HG03175 (cell line): ENCODE measurements around the gene CSNK1A1.
"Not testable (repeated sequence)": the region's sequence is repeated elsewhere in the genome, so short reads cannot be mapped to it uniquely, and the experiment has no call there.

Experiments used
- ATAC-seq: cut with Tn5 transposase; IDR thresholded peaks from one replicate; pipeline ENCODE4 v1.9.1; 2021; ENCODE audit warnings: mild to moderate bottlenecking, moderate library complexity; ENCODE audit not compliant: unreplicated experiment

CSNK1A1 gene

DNA sequence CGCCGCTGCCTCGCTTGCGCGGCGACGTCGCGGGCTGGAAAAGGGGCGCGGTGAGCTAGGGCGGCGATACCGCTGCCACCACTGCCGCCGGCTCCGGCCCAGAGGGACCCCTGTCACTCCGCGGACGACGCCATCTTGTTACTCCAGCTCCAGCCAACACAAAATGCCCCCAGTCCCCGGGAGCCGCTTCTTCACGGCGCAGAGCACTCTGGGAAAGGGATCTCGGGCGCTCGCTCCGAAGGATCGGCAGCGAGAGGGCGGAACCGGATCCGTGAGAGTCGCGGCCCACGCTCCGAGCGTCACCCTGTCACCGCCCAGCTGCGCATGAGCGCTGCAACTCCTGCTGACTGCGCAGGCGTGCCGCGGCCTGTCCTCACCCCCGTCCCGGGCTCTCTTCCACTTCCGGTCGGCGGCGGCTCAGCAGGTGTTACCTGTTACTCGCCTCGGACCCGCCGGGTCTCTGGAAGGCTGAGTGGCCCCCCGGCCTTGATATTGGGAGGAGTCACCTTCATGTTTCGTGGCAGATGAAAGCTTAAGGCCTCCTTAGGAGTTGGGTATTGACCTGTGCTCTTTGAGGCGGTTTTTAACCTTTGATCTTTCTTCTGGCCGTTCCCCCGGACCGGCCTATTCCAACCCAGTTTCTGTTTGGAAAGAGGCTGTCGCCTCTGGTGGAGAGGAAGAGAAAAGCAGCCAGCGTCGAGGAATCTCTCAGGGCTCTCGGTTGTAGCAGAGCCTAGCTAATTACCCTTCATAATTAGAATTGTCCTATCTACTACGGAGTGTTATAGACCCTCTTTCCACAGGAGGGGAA lies at the start of gene CSNK1A1:
TSS of gene CSNK1A1 (minus strand) at position 213 of the 811 bp plus-strand sequence. CDS start 475 bp downstream, outside the sequence.
- peak; percentile 90 for ATAC-seq

DNA sequence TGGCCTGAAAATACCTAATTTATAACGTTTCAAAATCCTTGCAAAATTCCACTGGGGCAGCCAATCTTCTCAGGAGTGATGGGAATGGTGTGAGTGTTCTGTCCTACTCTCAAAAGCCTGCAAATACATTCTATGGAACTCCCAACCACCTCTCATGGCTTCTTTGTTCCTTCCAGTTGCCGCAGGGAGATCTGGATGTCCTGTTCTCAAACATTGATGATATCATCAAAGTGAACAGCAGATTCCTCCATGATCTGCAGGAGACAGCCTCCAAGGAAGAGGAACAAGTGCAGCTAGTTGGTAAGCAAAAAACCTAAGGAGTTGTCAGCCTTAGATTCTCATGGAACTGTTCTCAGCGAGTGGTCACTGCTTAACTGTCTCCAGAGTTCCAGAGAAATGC lies 49.7 kb upstream of the CSNK1A1 start:
- ATAC-seq = no peak

DNA sequence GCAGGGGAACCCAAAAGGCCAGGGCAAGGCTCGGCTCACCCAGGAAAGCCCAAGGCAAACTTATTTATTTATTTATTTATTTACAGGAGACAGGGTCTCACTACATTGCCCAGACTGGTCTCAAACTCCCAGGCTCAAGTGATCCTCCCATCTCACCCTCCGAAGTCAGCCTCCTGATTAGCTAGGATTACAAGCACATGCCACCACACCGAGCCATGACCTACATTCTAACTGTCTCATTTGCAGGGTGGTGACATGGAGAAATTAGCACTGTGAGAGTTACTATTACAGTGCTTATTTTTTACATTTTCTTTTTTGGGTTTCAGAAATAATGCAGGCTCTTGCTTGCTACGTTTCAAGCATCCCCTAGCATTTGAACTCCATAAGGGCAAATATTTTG lies 48.1 kb upstream of the CSNK1A1 start:
- ATAC-seq = no peak

DNA sequence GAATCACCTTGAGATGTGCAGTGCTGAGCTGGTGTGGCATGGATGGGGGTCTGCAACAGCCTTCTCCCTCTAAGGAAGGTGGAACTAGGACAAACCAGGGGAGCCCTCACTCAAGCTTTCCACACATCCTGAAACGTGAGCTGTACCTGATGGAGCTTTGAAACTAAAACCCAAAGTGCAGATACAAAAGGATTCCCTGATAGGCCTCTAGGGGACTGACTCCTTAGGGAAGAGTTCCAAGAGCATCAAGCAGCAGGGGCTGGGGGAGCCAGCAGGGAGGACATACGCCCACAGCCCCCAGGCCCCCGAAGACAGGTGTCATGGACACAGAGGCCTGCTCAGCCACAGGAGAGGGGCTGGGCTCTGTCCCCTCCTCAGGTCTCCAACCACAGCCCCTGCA lies 47.7 kb upstream of the CSNK1A1 start:
- no peak for ATAC-seq

DNA sequence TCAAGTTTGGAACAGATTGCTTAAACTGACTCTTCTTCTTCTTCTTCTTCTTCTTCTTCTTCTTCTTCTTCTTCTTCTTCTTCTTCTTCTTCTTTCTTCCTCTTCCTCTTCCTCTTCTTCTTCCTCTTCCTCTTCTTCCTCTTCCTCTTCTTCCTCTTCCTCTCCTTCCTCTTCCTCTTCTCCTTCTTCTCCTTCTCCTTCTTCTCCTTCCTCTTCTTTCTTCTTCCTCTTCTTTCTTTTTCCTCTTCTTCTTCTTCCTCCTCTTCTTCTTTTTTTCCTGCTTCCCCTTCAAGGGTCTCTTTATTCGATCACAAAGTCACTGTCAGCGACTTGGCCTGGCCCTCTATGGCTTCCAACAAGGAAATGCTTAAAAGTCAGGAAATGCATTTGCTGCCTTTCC lies 47.0 kb upstream of the CSNK1A1 start:
- not testable (repeated sequence) for ATAC-seq

DNA sequence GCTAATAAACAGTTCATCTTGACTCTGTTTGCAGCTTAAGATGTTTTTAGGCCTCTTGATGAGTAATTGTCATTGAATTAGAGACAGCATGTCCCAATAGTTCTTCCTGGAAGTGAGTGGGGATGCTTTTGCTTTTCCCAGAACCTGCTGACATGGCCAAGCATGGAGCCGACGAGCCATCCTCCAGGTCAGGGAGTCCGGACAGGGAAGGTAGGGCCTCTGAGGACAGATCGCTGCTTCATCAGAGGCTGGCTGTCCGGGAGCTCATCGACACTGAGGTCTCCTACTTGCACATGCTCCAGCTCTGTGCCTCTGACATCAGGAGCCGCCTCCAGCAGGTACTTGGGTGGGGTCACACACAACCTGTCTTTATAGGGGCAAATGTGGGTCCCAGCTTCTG lies 46.4 kb upstream of the CSNK1A1 start:
- no peak for ATAC-seq

DNA sequence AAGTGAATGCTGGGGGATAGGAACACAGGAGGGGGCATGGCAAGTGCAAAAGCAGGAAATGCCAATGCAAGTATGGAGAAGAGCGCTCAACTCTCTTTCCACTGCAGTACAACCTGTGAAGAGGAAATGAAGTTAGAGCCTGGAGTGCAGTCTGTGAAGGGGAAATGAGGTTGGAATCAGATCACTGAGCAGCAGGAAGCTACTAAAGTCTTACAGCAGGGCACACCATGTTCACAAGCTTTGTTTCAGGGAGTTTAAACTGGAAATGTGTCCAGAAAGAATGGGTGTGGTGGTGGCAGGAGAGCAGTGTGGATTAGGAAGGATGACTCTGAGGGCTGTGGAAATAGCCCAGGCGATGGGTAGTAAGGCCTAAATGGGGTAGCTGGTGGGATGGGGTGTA lies 45.5 kb upstream of the CSNK1A1 start:
- ATAC-seq = no peak

DNA sequence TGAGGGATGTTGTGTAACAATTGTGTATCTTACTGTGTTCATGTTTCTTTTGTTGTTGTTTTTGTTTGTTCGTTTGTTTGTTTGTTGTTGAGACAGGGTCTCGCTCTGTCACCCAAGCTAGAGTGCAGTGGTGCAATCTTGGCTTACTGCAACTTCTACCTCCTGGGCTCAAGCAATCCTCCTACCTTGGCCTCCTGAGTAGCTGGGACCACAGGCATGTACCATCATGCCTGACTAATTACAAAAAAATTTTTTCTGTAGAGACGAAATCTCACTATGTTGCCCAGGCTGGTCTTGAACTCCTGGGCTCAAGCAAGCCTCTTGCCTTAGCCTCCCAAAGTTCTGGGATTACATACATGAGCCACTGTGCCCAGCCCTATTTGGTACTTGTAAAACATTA lies 43.9 kb upstream of the CSNK1A1 start:
- ATAC-seq = not testable (repeated sequence)

DNA sequence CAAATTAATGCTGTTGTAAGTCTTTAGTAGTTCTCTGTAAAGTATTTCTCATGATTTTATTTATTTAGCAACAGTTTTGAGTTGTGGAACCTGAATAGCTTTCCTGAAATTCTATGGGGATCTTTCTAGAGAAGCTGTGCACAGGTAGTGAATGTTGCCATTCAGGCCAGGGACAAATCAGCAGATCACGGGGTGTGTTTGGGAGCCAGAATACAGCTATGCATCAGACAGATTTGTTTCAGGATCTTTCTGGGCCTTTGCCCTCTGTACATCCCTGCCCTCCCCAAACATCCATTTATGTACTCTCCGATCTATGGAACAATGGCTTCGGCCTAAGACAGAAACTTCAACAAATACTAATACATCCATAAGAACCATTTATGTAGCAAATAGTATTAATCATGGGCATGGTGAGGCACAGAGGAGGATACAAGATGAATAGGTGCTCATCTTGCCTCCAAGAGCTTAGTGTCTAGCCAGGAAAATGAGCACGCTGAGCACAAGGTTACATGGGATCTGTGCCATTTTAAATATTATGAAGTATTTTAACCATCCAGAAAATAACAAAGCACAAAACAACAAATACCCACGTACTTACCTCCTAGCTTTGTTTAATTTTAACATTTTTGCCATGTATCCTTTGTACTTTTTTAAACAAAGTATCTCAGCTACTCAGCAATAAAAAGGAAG lies 43.1 kb upstream of the CSNK1A1 start:
- no peak for ATAC-seq

DNA sequence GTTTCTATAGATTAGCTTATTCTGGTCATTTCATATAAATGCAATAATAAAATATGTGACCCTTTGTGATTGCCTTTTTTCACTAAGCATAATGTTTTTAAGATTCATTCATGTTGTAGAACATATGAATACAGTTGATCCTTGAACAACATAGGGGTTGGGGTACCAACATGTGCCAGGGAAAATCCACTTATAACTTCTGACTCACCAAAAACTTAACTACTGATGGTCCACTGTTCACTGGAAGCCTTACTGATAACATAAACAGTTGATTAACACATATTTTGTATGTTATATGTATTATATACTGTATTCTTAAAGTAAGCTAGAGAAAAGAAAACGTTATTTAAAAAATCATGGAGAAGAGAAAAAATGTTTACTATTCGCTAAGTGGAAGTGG lies 42.1 kb upstream of the CSNK1A1 start:
- no peak for ATAC-seq

DNA sequence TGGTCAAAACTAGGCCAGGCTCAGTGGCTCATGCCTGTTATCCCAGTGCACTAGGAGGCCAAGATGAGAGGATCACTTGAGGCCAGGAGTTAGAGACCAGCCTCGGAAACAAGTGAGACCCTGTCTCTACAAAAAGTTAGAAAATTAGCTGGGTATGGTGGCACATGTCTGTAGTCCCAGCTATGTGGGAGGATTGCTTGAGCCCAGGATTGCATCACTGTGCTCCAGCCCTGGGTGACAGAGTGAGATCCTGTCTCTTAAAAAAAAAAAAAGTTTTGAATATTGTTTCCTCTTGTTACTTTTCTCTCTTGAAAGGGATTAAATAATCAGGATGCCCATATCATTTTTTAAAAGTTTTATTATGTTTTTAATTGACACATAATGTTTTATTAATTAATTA lies 37.7 kb upstream of the CSNK1A1 start:
- no peak for ATAC-seq

DNA sequence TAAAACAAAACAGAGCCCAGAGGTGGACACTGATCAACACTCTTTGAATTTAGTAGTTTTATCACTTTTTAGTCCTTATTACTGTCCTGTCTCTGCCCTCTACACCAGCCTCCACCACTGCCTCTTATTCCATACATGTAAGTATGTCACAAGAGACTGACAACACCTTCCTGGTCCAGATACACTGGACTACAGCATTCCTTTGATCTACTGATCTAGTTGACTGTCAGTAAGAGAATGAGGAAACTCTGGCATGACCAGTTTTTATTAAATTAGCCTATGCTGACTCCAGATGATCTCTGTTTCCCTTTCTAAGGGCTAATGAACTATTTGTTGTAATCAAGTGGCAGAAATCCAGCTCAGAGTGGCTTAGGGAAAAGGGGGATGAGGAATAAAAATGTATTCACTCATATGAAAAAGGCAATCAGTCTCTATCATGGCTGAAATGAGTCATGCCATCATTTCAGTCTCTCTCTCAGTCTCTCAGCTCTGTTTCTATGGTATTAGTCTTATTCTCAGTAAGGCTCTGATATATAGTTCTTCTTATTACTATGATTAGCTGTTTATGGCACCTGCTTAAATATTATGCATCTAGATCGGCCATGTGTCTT lies 35.6 kb upstream of the CSNK1A1 start:
- no peak for ATAC-seq

DNA sequence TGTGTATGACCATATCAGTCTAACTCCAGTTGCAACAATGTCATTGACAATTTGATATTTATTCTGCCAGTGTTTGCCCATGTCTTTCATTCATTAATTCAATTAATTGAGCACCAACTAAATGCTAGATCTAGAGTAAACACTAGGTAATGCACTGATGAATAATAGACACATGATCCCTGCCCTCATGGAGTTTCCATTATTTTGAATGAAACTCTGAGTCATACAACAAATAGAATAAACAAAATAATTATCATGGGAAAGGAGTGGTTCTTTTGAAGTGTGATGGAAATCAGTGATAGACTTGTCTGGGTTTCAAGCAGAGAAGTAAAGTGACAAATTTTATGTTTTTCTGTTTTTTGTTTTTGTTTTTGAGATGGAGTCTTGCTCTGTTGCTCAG lies 34.7 kb upstream of the CSNK1A1 start:
- no peak for ATAC-seq

DNA sequence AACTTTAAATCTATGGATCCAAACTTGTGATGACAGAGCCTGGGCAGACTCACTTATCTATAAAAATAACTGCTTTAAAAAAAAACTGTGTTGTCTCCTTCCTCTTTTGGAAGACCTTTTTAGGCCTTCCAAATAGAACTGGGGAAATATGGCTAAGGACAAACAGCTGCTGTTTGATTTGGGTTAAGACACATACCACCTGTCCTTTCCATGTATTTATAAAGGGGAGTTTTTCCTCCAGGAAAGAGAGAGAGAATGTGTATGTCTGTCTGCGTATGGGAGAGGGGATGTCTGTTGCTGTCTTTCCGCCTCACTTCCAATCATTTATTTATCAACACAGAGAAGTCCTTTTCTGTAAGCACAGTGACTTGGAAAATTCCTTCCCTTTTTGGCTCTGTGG lies 32.9 kb upstream of the CSNK1A1 start:
- ATAC-seq = no peak

DNA sequence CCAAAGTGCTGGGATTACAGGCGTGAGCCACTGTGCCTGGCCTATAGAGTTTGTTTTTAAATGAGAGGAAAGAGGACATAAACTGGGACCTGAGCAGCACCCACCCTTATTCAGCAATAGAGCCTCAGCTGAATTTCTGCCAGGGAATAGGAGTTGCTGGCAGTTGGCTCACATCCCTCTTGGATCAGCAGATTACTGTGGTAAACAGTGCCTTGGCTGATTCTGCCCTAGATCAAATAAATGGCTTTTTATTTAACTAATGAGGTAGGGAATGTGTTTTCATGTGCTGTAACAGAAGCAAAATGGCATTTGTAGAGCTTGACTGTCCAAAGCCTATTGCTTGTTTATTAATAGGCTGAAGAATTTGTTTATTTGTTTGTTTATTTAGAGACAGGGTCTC lies 32.2 kb upstream of the CSNK1A1 start:
- ATAC-seq = no peak

DNA sequence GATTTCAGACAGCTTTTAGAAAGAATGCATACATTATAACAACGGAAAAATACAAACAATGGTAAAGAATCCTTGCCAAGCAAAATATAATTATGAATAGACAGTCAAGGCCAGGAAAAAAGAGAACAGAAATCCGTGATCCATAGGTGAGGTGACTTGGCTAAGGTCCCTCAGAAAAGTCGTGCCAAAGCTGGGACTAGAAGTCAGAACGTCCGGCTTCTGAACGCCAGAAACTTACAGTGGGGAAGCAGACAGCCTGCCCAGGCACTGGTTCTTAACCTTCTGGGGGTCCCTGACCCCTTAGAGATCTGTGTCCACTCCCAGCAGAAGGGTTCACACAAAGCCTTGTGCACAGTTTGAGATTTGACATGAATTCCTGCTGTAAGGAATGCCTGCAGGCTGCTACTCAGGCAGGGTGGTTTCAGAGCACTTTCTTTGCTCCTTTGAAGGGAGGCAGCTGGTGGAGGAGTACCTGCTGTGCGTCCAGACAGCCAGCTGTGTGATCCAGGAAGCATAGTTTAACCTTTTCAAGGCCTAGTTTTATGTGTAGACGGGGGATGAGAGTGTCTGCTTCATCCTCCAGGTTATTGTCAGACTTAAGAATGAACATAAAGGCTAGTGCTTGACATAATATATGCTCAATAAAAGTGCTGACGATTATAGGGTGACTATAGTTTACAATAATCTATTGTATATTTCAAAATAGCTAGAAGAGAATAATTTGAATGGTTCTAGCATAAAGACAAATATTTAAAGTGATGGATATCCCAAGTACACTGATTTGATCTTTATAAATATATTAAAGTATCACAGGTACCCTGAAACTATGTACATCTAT lies 30.9 kb upstream of the CSNK1A1 start:
- no peak for ATAC-seq

DNA sequence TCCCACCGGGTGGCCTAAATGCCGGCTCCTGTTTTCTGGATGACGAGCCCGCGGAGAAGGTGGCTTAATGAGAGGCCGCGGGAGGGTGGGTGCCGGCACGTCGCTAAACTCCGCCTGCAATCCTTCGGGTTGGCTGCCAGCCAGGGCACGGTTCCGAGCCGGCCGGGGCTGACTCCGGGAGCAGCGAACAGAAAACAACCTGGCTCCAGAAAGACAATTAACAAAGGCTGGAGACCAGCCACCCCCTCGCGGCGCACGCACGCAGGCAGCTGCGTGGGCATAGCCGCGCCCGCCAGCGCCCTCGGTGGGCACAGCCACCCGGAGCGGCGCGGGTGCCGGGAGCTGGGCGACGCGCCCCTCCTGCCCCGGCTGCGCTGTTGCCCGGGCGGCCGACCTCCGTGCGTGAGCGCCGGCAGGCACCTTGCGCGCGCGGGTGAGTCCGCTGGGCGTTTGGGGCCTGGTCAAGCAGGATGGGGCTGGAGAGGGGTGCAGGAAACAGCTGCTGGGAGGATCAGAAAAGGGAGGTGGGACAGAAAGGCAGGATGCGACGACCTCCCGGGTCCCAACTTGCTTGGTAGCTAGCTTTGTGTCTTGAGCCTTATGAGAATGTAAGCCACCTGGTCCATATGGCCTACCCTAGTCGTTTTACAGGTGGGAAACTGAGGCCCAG lies 30.1 kb upstream of the CSNK1A1 start, which contains the start of gene ARHGEF37:
TSS of gene ARHGEF37 (plus strand) at position 307 of the 670 bp plus-strand sequence. CDS start 16,272 bp downstream, outside the sequence.
- no peak for ATAC-seq

DNA sequence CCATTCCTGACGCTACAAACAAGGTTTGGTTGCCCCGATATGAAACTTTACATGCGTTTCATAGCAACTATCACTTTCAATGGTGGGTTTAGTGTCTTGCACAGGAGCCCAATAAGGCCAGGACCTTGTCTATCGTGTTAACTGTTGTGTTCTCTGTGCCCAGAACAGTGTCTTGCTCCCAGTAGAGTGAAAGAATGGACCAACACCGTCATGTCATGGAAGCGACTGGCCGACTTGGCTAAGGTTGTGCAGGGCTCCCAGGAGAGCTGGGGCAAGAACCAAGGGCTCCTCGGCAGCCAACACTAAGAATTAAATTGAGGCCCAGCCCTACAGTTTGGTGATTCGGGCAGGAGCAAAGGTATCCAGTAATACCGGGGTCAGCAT lies 29.6 kb upstream of the CSNK1A1 start:
- no peak for ATAC-seq

DNA sequence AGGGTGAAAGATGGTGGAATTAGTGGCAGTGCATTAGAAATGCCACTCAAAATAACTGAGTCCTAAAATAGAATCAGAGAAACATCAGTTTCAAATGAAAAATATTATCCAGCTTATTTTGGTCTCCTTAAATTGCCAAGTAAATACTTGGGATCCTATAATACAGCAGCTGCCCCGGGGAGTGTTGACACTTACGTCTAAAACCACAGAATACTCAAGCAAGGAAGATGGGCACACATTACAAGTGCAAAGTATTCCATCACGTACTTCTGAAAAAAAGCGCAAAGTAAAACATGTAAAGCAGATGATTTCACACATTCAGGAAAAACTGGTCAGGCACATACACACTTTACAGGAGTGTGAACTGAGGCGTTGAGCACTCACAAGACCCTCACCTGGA lies 27.7 kb upstream of the CSNK1A1 start:
- ATAC-seq = no peak

DNA sequence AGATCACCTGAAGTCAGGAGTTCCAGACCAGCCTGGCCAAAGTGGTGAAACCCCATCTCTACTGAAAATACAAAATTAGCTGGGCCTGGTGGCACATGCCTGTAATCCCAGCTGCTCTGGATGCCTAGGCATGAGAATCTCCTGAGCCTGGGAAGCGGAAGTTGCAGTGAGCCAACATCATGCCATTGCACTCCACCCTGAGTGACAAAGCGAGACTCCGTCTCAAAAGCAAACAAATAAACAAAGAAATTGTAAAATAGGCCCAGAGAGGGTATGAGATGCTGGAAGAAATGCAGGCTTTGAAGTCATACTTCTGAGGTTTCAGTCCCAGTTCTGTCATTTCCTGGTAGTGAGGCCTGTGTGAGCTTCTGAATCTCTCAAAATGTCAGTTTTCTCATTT lies 24.8 kb upstream of the CSNK1A1 start:
- ATAC-seq = no peak
